HEK293 (cell line): ENCODE data around the gene KCNQ1.

Source experiments
- CTCF ChIP-seq: fragments of 450-650 bp; formaldehyde crosslinking; IDR thresholded peaks from 2 replicates; pipeline ENCODE4 v1.5.1; 2016; ENCODE audit warnings: missing biosample characterization, missing genetic modification characterization
- GLI4 ChIP-seq: fragments of 450-650 bp; formaldehyde crosslinking; IDR thresholded peaks from 2 replicates; pipeline ENCODE4 v1.5.1; 2016; ENCODE audit warnings: missing biosample characterization, missing genetic modification characterization
- KLF7 ChIP-seq: fragments of 450-650 bp; formaldehyde crosslinking; IDR thresholded peaks from 2 replicates; pipeline ENCODE4 v1.5.1; 2016; ENCODE audit warnings: missing biosample characterization, missing genetic modification characterization, borderline replicate concordance
- OVOL3 ChIP-seq: fragments of 450-650 bp; formaldehyde crosslinking; IDR thresholded peaks from 2 replicates; pipeline ENCODE4 v1.5.1; 2016; ENCODE audit warnings: missing biosample characterization, missing genetic modification characterization
- PBX3 ChIP-seq: sonication (generic); formaldehyde crosslinking; IDR thresholded peaks from 2 replicates; pipeline ENCODE4 v1.8.1; 2022; ENCODE audit warnings: mild to moderate bottlenecking, moderate library complexity, missing genetic modification reagents
- PRDM10 ChIP-seq: fragments of 450-650 bp; formaldehyde crosslinking; IDR thresholded peaks from 2 replicates; pipeline ENCODE4 v1.5.1; 2016; ENCODE audit warnings: missing biosample characterization, missing genetic modification characterization
- PRDM6 ChIP-seq: fragments of 450-650 bp; formaldehyde crosslinking; IDR thresholded peaks from 2 replicates; pipeline ENCODE4 v1.5.1; 2017; ENCODE audit warnings: missing biosample characterization, missing genetic modification characterization
- SCRT2 ChIP-seq: fragments of 450-650 bp; formaldehyde crosslinking; IDR thresholded peaks from 2 replicates; pipeline ENCODE4 v1.5.1; 2016; ENCODE audit warnings: missing biosample characterization, missing genetic modification characterization
- SP3 ChIP-seq: fragments of 450-650 bp; formaldehyde crosslinking; IDR thresholded peaks from 2 replicates; pipeline ENCODE4 v1.5.1; 2016; ENCODE audit warnings: missing biosample characterization, missing genetic modification characterization
- ZBTB26 ChIP-seq: fragments of 450-650 bp; formaldehyde crosslinking; optimal IDR thresholded peaks from 2 replicates; pipeline ENCODE3; 2016; ENCODE audit warnings: missing biosample characterization, mild to moderate bottlenecking, missing genetic modification characterization
- ZFP37 ChIP-seq: fragments of 450-650 bp; formaldehyde crosslinking; IDR thresholded peaks from 2 replicates; pipeline ENCODE4 v1.5.1; 2016; ENCODE audit warnings: missing biosample characterization, missing genetic modification characterization
- ZNF10 ChIP-seq: fragments of 450-650 bp; formaldehyde crosslinking; IDR thresholded peaks from 2 replicates; pipeline ENCODE4 v1.5.1; 2017; ENCODE audit warnings: missing biosample characterization, missing genetic modification characterization
- ZNF112 ChIP-seq: fragments of 450-650 bp; formaldehyde crosslinking; IDR thresholded peaks from 2 replicates; pipeline ENCODE4 v1.5.0; 2017; ENCODE audit warnings: missing biosample characterization, missing genetic modification characterization
- ZNF169 ChIP-seq: fragments of 450-650 bp; formaldehyde crosslinking; IDR thresholded peaks from 2 replicates; pipeline ENCODE4 v1.5.1; 2016; ENCODE audit warnings: missing biosample characterization, missing genetic modification characterization
- ZNF2 ChIP-seq: fragments of 450-650 bp; formaldehyde crosslinking; IDR thresholded peaks from 2 replicates; pipeline ENCODE4 v1.5.1; 2016; ENCODE audit warnings: missing biosample characterization, missing genetic modification characterization
- ZNF280C ChIP-seq: fragments of 450-650 bp; formaldehyde crosslinking; IDR thresholded peaks from 2 replicates; pipeline ENCODE4 v1.5.1; 2016; ENCODE audit warnings: missing biosample characterization, missing genetic modification characterization
- ZNF292 ChIP-seq: fragments of 450-650 bp; formaldehyde crosslinking; IDR thresholded peaks from 2 replicates; pipeline ENCODE4 v1.5.1; 2016; ENCODE audit warnings: low read depth, missing biosample characterization, missing genetic modification characterization, borderline replicate concordance
- ZNF350 ChIP-seq: fragments of 450-650 bp; formaldehyde crosslinking; IDR thresholded peaks from 2 replicates; pipeline ENCODE4 v1.5.0; 2017; ENCODE audit warnings: missing biosample characterization, mild to moderate bottlenecking, missing genetic modification characterization
- ZNF354C ChIP-seq: fragments of 450-650 bp; formaldehyde crosslinking; IDR thresholded peaks from 2 replicates; pipeline ENCODE4 v1.5.1; 2016; ENCODE audit warnings: missing biosample characterization, missing genetic modification characterization, low read depth, borderline replicate concordance
- ZNF366 ChIP-seq: fragments of 450-650 bp; formaldehyde crosslinking; conservative IDR thresholded peaks from 2 replicates; pipeline ENCODE4 v1.5.1; 2016; ENCODE audit warnings: missing biosample characterization, missing genetic modification characterization
- ZNF501 ChIP-seq: fragments of 450-650 bp; formaldehyde crosslinking; IDR thresholded peaks from 2 replicates; pipeline ENCODE4 v1.5.1; 2016; ENCODE audit warnings: missing biosample characterization, missing genetic modification characterization
- ZNF521 ChIP-seq: fragments of 450-650 bp; formaldehyde crosslinking; IDR thresholded peaks from 2 replicates; pipeline ENCODE4 v1.5.1; 2017; ENCODE audit warnings: missing biosample characterization, mild to moderate bottlenecking, missing genetic modification characterization
- ZNF561 ChIP-seq: fragments of 450-650 bp; IDR thresholded peaks from 2 replicates; pipeline ENCODE4 v1.5.1; 2018; ENCODE audit warnings: missing biosample characterization, missing genetic modification characterization, borderline replicate concordance
- ZNF571 ChIP-seq: fragments of 450-650 bp; formaldehyde crosslinking; IDR thresholded peaks from 2 replicates; pipeline ENCODE4 v1.5.0; 2017; ENCODE audit warnings: missing biosample characterization, missing genetic modification characterization
- ZNF645 ChIP-seq: fragments of 450-650 bp; formaldehyde crosslinking; IDR thresholded peaks from 2 replicates; pipeline ENCODE4; 2016; ENCODE audit warnings: missing biosample characterization, missing genetic modification characterization
- ZNF830 ChIP-seq: fragments of 450-650 bp; IDR thresholded peaks from 2 replicates; pipeline ENCODE4 v1.5.0; 2018; ENCODE audit warnings: missing biosample characterization, missing genetic modification characterization, low read depth, mild to moderate bottlenecking, moderate library complexity

KCNQ1 gene

GRCh38 chr11:2532704-2533586 lies 88.1 kb downstream of the KCNQ1 start (continued):
- TF ChIP-seq ZNF501 (tag by site-specific recombination) (no peak; the same call in 1 of the 2 replicates), ZNF645 (tag by site-specific recombination) (no peak), PRDM6 (tag by site-specific recombination) (no peak), CTCF (tag by site-specific recombination) (peak; percentile 93), KLF7 (tag by site-specific recombination) (no peak), PBX3 (0 out of 2 replicates have a peak, but pooled peaks have one; percentile 76), ZNF112 (tag by site-specific recombination) (no peak), SP3 (tag by site-specific recombination) (0 out of 2 replicates have a peak, but pooled peaks have one; percentile 15), PRDM10 (tag by site-specific recombination) (0 out of 2 replicates have a peak, but pooled peaks have one; percentile 13), ZNF571 (tag by site-specific recombination) (no peak), ZNF2 (tag by site-specific recombination) (peak; percentile 99), GLI4 (no peak), ZNF561 (tag by site-specific recombination) (0 out of 2 replicates have a peak, but pooled peaks have one; percentile 34), ZNF521 (tag by site-specific recombination) (no peak), ZNF292 (tag by site-specific recombination) (no peak), ZNF830 (tag by site-specific recombination) (no peak), OVOL3 (tag by site-specific recombination) (no peak), ZNF169 (tag by site-specific recombination) (no peak), ZNF354C (no peak), ZBTB26 (tag by site-specific recombination) (peak; percentile 33), ZNF10 (tag by site-specific recombination) (no peak), SCRT2 (tag by site-specific recombination) (no peak), ZNF366 (no peak), ZFP37 (tag by site-specific recombination) (no peak; the same call in 1 of the 2 replicates), ZNF280C (tag by site-specific recombination) (no peak), ZNF350 (tag by site-specific recombination) (no peak)
